GM06990 (cell line): ENCODE results near the gene WDR45B.

ENCODE experiments used
- DNase-seq: peaks from one replicate; pipeline ENCODE4 v3.0.0-alpha.2; 2011; ENCODE audit not compliant: insufficient read length; ENCODE audit errors: extremely low read depth
- H3K27me3 ChIP-seq: replicated peaks from 2 replicates; pipeline ENCODE4 v1.6.0; 2011; ENCODE audit warnings: low read length; ENCODE audit not compliant: control insufficient read depth, insufficient read depth
- H3K36me3 ChIP-seq: 2 replicates; pipeline ENCODE4 v1.5.1; 2011; ENCODE audit warnings: low read length; ENCODE audit not compliant: control insufficient read depth, insufficient read depth
- H3K4me3 ChIP-seq: replicated peaks from 2 replicates; pipeline ENCODE4 v1.5.1; 2011; ENCODE audit warnings: low read depth, mild to moderate bottlenecking, control low read depth, low read length
- TF ChIP-seq, protein P1 (sequence below): IDR thresholded peaks from 2 replicates; pipeline ENCODE4 v1.5.1; 2011; ENCODE audit warnings: low read length, control low read depth, mild to moderate bottlenecking, inconsistent platforms; ENCODE audit not compliant: insufficient read depth, poor library complexity, severe bottlenecking

The WDR45B gene

DNA sequence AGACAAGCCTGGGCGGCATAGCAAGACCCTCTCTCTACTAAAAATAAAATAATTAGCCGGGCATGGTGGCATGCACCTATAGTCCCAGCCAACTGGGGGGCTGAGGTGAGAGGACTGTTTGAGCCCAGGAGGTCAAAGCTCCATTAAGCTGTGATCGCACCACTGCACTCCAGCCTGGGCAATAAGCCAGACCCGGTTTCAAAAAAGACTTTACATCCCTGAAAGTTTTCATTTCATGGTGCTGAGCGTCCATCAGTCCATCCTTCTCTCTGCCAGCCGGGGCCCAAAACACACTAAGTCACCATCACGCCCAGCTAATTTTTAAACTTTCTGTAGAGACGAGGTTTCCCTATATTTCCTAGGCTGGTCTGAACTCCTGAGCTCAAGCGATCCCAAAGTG is 39.6 kb upstream of the WDR45B start:
- no peak for DNase-seq
- Histone ChIP-seq H3K27me3 (no peaks in the 10 kb centered on the region), H3K4me3 (no peak overlapping the region), H3K36me3 (no peaks in the 10 kb centered on the region)
- TF ChIP-seq, protein P1, sequence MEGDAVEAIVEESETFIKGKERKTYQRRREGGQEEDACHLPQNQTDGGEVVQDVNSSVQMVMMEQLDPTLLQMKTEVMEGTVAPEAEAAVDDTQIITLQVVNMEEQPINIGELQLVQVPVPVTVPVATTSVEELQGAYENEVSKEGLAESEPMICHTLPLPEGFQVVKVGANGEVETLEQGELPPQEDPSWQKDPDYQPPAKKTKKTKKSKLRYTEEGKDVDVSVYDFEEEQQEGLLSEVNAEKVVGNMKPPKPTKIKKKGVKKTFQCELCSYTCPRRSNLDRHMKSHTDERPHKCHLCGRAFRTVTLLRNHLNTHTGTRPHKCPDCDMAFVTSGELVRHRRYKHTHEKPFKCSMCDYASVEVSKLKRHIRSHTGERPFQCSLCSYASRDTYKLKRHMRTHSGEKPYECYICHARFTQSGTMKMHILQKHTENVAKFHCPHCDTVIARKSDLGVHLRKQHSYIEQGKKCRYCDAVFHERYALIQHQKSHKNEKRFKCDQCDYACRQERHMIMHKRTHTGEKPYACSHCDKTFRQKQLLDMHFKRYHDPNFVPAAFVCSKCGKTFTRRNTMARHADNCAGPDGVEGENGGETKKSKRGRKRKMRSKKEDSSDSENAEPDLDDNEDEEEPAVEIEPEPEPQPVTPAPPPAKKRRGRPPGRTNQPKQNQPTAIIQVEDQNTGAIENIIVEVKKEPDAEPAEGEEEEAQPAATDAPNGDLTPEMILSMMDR, result no peak

DNA sequence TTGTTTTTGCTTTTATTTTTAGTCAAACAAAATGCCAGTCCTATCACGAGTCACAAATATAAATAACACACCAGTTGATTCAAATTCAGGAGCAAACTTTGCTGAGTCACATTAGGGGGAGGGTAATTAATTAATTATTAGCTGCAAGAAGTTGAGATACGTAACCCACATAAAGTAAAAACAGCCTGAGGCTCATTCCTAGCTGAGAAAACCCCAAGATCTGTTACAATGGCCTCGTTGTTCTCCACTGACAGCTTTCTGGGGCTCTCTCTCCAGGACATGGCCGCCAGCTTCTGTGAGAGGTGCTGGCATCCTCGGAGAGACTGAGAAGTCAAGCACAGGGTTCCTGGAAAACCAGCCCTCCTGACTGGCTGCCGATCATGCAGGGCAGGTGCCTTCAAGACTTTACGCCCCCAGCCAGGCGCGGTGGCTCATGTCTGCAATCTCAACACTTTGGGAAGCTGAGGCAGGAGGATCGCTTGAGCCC is 39.2 kb upstream of the WDR45B start:
- no peaks in the 10 kb centered on the region for H3K27me3 ChIP-seq
- no peak overlapping the region for H3K4me3 ChIP-seq
- DNase-seq, result no peak
- TF ChIP-seq, protein P1, result no peak
- H3K36me3 ChIP-seq, result no peaks in the 10 kb centered on the region

DNA sequence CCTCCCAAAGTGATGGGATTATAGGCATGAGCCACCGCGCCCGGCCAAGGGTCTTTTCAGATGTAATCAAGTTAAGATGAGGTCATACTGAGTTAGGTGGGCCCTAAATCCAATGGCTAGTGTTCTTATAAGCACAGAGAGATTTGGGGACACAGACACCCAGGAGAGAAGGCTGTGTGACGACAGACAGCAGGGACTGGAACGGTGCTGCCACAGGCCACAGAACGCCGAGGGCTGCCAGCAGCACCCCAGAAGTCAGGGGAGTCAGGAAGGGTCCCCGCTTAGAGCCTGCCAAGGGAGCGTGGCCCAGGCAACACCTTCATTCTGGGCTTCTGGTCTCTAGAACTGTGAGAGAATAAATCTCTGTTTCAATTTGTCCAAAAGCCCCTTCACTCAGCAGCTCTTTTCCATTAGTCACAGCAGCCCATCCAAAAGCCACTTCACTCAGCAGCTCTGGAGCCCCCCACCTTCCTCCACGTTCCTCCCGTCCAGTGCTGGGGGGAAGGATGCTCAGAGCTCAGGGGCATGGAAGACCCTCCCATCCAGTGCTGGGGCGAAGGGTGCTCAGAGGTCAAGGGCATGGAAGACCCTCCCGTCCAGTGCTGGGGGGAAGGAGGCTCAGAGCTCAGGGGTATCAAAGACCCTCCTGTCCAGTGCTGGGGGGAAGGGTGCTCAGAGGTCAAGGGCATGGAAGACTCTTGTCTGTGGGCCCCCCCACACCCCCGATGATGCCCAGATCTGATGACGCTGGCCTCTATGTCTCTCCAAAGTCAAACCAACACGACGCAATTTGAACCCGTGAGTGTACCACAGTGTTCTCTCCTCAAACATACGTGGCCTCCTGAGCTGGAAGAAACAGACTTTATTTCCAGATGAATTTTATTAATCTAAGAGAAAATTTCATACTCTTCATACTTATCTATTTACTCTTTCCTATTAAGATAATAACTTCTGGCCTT is 38.4 kb upstream of the WDR45B start:
- Histone ChIP-seq H3K27me3 (no peaks in the 10 kb centered on the region), H3K4me3 (no peak overlapping the region), H3K36me3 (no peaks in the 10 kb centered on the region)
- DNase-seq, result no peak
- TF ChIP-seq, protein P1, result no peak

DNA sequence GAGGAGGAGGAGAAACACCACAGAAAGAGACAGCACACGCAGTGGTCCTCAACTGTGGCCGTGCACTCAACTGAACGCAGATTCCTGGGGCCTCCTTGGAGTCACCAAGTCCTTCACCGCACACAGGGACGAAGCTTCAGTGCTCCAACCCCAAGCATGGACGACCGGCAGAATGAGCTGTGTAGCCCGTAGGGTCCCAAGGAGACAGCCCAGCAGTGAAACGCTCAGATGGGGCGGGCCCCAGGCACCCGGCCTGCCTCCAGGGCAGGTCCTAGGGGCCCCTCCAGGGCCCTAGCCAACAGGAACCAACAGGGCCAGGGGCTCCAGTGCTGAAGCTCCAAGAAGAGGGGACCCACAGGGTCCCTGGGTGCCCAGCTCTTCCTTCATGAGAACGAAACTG is 37.0 kb upstream of the WDR45B start:
- H3K4me3 ChIP-seq, result no peak overlapping the region
- no peaks in the 10 kb centered on the region for H3K36me3 ChIP-seq
- DNase-seq, result no peak
- no peaks in the 10 kb centered on the region for H3K27me3 ChIP-seq
- TF ChIP-seq, protein P1, result no peak

DNA sequence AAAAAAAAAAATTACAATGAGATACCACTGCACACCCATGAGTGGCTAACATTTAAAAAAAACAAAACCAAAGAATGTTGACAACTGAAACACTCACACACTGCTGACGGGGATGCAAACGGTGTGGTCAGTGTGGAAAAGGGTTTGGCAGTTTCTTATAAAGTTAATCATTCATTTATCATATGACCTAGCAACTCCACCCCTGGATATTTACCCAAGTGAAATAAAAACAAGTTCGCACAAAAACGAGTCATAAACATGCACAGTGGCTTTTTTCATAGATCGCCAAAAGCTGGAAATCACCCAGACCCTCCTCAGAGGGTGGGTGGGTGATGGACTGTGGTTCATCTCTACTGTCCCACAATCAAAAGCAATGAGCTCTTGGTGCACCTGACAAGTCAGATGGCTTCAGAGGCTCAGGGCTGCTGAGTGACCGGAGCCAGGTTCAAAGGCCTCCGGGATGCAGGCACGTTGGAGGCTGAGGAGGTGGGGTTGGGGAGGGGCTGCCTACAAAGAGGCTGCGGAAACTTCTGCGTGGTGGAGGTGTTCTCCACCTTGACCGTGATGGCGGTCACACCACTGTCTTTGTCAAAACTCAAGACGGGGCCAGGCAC is 36.1 kb upstream of the WDR45B start:
- no peaks in the 10 kb centered on the region for H3K36me3 ChIP-seq
- TF ChIP-seq, protein P1, result no peak
- DNase-seq, result no peak
- H3K4me3 ChIP-seq, result no peak overlapping the region
- H3K27me3 ChIP-seq, result no peaks in the 10 kb centered on the region
